GM23338 (cell line): Measurements from ENCODE around the gene ZNF142. TPM values are rescaled to one million over a fixed set of nuclear protein-coding genes. Genes with fewer than 3 reads are reported as not detected.
A peak's percentile ranks its signal among the peaks of the same experiment; 100 is the strongest.

Experiments
- ATAC-seq: fragments of 200-7000 bp; cut with Tn5 transposase; 3 replicates; pipeline ENCODE4 v1.9.1; 2020
- DNase-seq: peaks from one replicate; pipeline ENCODE4 v3.0.0-alpha.2; 2015; ENCODE audit warnings: low spot score
- H2AFZ ChIP-seq: fragments of 200-600 bp; sonication (generic); 2 replicates; pipeline ENCODE4 v1.8.0; 2016; ENCODE audit warnings: antibody characterized with exemption, mild to moderate bottlenecking, moderate library complexity
- H3F3A ChIP-seq: fragments of 200-600 bp; sonication (generic); replicated peaks from 2 replicates; pipeline ENCODE4 v1.8.0; 2017; ENCODE audit warnings: antibody characterized with exemption, mixed run types, low read depth
- H3K27ac ChIP-seq: fragments of 200-600 bp; sonication (generic); 2 replicates; pipeline ENCODE4 v1.6.1; 2016; ENCODE audit warnings: low read depth
- H3K27me3 ChIP-seq: fragments of 200-600 bp; sonication (generic); 2 replicates; pipeline ENCODE4 v1.8.0; 2016; ENCODE audit warnings: mild to moderate bottlenecking, mixed run types, moderate library complexity; ENCODE audit not compliant: insufficient read depth
- H3K36me3 ChIP-seq: fragments of 200-600 bp; sonication (generic); 2 replicates; pipeline ENCODE4 v1.8.0; 2016; ENCODE audit warnings: mild to moderate bottlenecking; ENCODE audit not compliant: insufficient read depth
- H3K4me1 ChIP-seq: fragments of 200-600 bp; sonication (generic); 2 replicates; pipeline ENCODE4 v1.8.0; 2016; ENCODE audit warnings: mild to moderate bottlenecking, moderate library complexity; ENCODE audit not compliant: insufficient read depth
- H3K4me2 ChIP-seq: fragments of 200-600 bp; sonication (generic); 2 replicates; pipeline ENCODE4 v1.7.1; 2017; ENCODE audit warnings: mixed run types
- H3K4me3 ChIP-seq: fragments of 200-600 bp; sonication (generic); 2 replicates; pipeline ENCODE4 v1.6.1; 2016; ENCODE audit warnings: mixed run types
- H3K79me2 ChIP-seq: fragments of 200-600 bp; sonication (generic); replicated peaks from 2 replicates; pipeline ENCODE4 v1.8.0; 2017; ENCODE audit warnings: mild to moderate bottlenecking; ENCODE audit not compliant: insufficient read depth
- H3K9me2 ChIP-seq: fragments of 200-600 bp; sonication (generic); 2 replicates; pipeline ENCODE4 v1.8.0; 2017; ENCODE audit not compliant: insufficient read depth
- H4K20me1 ChIP-seq: fragments of 200-600 bp; sonication (generic); replicated peaks from 2 replicates; pipeline ENCODE4 v1.8.0; 2017; ENCODE audit warnings: mild to moderate bottlenecking; ENCODE audit not compliant: insufficient read depth
- H3K27ac Mint-ChIP-seq: 2 replicates; pipeline ENCODE4 v1.8.0; 2020; ENCODE audit warnings: inconsistent platforms, mild to moderate bottlenecking, moderate library complexity, mixed read lengths
- H3K27me3 Mint-ChIP-seq: 3 replicates; pipeline ENCODE4 v1.8.0; 2022; ENCODE audit warnings: low read depth, mild to moderate bottlenecking, moderate library complexity, mixed read lengths, inconsistent platforms; ENCODE audit not compliant: insufficient read depth, poor library complexity
- H3K36me3 Mint-ChIP-seq: 3 replicates; pipeline ENCODE4 v1.8.0; 2021; ENCODE audit warnings: low read depth, mild to moderate bottlenecking, inconsistent platforms, moderate library complexity, mixed read lengths
- H3K4me1 Mint-ChIP-seq: 3 replicates; pipeline ENCODE4 v1.8.0; 2020; ENCODE audit warnings: mild to moderate bottlenecking, inconsistent platforms, mixed read lengths
- H3K4me3 Mint-ChIP-seq: 3 replicates; pipeline ENCODE4 v1.8.0; 2021; ENCODE audit warnings: moderate library complexity, mild to moderate bottlenecking, inconsistent platforms, mixed read lengths
- H3K9me3 Mint-ChIP-seq: 3 replicates; pipeline ENCODE4 v1.8.0; 2020; ENCODE audit warnings: moderate library complexity, mild to moderate bottlenecking, inconsistent platforms, mixed read lengths
- EZH2 ChIP-seq: fragments of 200-600 bp; sonication (generic); IDR thresholded peaks from one replicate; pipeline ENCODE4 v1.8.0; 2017; ENCODE audit warnings: antibody characterized with exemption, mild to moderate bottlenecking, low read depth; ENCODE audit not compliant: unreplicated experiment
- EZH2phosphoT487 ChIP-seq: fragments of 200-600 bp; sonication (generic); IDR thresholded peaks from one replicate; pipeline ENCODE4 v1.8.1; 2018; ENCODE audit warnings: antibody characterized with exemption; ENCODE audit not compliant: unreplicated experiment
- NANOG ChIP-seq: IDR thresholded peaks from 2 replicates; pipeline ENCODE4 v1.6.1; 2016; ENCODE audit warnings: antibody characterized with exemption, borderline replicate concordance
- POLR2AphosphoS5 ChIP-seq: IDR thresholded peaks from 2 replicates; pipeline ENCODE4 v1.6.1; 2016; ENCODE audit warnings: antibody characterized with exemption, low read depth
- STAT1 ChIP-seq: IDR thresholded peaks from one replicate; pipeline ENCODE4 v1.6.1; 2016; ENCODE audit warnings: antibody characterized with exemption; ENCODE audit not compliant: unreplicated experiment
- ZNF331 ChIP-seq: fragments of 250-450 bp; sonication (Bioruptor Pico); IDR thresholded peaks from 2 replicates; pipeline ENCODE4 v1.5.0; 2020; ENCODE audit warnings: low read depth, mild to moderate bottlenecking, moderate library complexity
- polyA plus RNA-seq: library from polyadenylated mRNA; unstranded; fragments of >200 nt; fragmentation: Nextera tagmentation; extraction: Ambion mirVana; gene quantifications from 2 replicates; pipeline ENCODE4 v1.2.1, GENCODE V29; 2016
- total RNA-seq: library from RNA; depleted of rRNA; stranded (reverse); fragments of >200 nt; shearing (Covaris generic); gene quantifications from 2 replicates; pipeline ENCODE4 v1.2.3, GENCODE V29; 2014
- TF ChIP-seq, protein P1 (sequence below): fragments of 250-450 bp; sonication (Bioruptor Pico); IDR thresholded peaks from 2 replicates; pipeline ENCODE4 v1.5.0; 2020; ENCODE audit warnings: mild to moderate bottlenecking, moderate library complexity
- TF ChIP-seq, protein P2 (sequence below), 2 experiments: fragments of 200-600 bp in 1 of 2; sonication (generic) in 1 of 2; conservative IDR thresholded peaks; 2 replicates each; pipeline versions ENCODE4 v1.5.1 to v1.6.1; 2016 to 2017; ENCODE audit warnings: antibody characterized with exemption in 2 of 2, low read depth in 2 of 2, mild to moderate bottlenecking in 2 of 2, moderate library complexity in 1 of 2

Gene ZNF142
- total and polyA plus RNA-seq, 2 experiments from 2014 or later: 14.9 to 32.8 TPM

DNA sequence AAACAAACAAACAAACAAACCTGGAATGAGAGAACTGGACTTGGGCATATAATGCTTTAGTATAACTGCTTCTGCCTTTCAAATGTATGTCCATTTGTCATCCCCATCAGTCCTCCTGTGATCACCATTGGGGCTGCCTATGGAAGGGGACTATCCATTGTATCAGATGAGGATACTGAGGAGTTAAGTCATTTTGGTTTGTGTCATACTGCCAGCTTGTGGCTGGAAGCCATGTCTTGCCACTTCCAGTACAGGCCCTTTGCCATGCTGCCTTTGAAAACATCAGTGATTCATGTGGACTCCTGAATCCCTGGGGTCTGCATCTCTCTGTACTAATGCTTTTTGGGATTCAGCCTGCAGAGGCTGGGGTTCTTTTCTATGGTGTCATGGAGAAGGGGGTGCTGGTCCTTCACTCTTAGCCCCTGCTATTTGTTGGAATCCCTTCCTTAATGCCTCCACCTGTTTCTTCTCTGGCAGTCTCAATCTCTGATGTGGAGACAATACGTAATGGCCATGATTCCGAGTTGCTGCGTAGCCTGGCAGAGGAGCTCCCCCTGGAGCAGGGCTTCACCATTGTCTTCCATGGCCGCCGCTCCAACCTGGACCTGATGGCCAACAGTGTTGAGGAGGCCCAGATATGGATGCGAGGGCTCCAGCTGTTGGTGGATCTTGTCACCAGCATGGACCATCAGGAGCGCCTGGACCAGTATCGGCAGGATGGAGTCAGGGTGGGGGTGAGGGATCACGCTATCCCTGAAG lies 41.1 kb downstream of the ZNF142 start:
- no peak overlapping the region for H3K4me3 Mint-ChIP-seq
- no peaks in the 10 kb centered on the region for H3K36me3 ChIP-seq
- peak; percentile 51 for ATAC-seq

DNA sequence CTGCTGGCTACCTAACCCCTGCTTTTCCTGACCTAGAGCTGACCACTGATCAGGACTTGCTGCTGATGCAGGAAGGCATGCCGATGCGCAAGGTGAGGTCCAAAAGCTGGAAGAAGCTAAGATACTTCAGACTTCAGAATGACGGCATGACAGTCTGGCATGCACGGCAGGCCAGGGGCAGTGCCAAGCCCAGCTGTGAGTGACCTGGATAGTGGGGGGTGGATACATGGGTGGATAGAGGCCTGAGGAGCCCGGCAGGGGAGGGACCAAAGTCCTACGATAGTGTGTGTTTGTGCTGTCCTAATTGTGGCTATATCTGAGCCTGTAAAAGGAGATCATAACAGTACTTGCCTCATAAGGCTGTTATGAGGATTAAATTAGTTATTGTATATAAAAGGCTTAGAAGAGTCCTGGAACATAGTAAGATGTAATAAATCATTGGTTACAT lies 43.5 kb downstream of the ZNF142 start:
- Mint-ChIP-seq H3K36me3 (no peaks in the 10 kb centered on the region), H3K9me3 (no peaks in the 10 kb centered on the region; the same call in 2 of the 3 replicates), H3K27ac (no peak overlapping the region), H3K4me3 (no peak overlapping the region), H3K4me1 (no peaks in the 10 kb centered on the region), H3K27me3 (peaks cover 3% of the 10 kb centered on the region)
- Histone ChIP-seq H3K4me1 (no peaks in the 10 kb centered on the region), H2AFZ (no peak overlapping the region), H3K27me3 (no peaks in the 10 kb centered on the region), H3K9me2 (no peaks in the 10 kb centered on the region), H3K4me3 (no peak overlapping the region), H3K4me2 (no peak overlapping the region), H3F3A (no peaks in the 10 kb centered on the region), H3K79me2 (no peaks in the 10 kb centered on the region), H3K36me3 (no peaks in the 10 kb centered on the region), H4K20me1 (no peaks in the 10 kb centered on the region), H3K27ac (no peak overlapping the region)
- DNase-seq: no peak
- no peak for ATAC-seq
- TF ChIP-seq NANOG (no peak), STAT1 (no peak), EZH2phosphoT487 (no peak), EZH2 (no peak), POLR2AphosphoS5 (no peak)
- TF ChIP-seq, protein P1, sequence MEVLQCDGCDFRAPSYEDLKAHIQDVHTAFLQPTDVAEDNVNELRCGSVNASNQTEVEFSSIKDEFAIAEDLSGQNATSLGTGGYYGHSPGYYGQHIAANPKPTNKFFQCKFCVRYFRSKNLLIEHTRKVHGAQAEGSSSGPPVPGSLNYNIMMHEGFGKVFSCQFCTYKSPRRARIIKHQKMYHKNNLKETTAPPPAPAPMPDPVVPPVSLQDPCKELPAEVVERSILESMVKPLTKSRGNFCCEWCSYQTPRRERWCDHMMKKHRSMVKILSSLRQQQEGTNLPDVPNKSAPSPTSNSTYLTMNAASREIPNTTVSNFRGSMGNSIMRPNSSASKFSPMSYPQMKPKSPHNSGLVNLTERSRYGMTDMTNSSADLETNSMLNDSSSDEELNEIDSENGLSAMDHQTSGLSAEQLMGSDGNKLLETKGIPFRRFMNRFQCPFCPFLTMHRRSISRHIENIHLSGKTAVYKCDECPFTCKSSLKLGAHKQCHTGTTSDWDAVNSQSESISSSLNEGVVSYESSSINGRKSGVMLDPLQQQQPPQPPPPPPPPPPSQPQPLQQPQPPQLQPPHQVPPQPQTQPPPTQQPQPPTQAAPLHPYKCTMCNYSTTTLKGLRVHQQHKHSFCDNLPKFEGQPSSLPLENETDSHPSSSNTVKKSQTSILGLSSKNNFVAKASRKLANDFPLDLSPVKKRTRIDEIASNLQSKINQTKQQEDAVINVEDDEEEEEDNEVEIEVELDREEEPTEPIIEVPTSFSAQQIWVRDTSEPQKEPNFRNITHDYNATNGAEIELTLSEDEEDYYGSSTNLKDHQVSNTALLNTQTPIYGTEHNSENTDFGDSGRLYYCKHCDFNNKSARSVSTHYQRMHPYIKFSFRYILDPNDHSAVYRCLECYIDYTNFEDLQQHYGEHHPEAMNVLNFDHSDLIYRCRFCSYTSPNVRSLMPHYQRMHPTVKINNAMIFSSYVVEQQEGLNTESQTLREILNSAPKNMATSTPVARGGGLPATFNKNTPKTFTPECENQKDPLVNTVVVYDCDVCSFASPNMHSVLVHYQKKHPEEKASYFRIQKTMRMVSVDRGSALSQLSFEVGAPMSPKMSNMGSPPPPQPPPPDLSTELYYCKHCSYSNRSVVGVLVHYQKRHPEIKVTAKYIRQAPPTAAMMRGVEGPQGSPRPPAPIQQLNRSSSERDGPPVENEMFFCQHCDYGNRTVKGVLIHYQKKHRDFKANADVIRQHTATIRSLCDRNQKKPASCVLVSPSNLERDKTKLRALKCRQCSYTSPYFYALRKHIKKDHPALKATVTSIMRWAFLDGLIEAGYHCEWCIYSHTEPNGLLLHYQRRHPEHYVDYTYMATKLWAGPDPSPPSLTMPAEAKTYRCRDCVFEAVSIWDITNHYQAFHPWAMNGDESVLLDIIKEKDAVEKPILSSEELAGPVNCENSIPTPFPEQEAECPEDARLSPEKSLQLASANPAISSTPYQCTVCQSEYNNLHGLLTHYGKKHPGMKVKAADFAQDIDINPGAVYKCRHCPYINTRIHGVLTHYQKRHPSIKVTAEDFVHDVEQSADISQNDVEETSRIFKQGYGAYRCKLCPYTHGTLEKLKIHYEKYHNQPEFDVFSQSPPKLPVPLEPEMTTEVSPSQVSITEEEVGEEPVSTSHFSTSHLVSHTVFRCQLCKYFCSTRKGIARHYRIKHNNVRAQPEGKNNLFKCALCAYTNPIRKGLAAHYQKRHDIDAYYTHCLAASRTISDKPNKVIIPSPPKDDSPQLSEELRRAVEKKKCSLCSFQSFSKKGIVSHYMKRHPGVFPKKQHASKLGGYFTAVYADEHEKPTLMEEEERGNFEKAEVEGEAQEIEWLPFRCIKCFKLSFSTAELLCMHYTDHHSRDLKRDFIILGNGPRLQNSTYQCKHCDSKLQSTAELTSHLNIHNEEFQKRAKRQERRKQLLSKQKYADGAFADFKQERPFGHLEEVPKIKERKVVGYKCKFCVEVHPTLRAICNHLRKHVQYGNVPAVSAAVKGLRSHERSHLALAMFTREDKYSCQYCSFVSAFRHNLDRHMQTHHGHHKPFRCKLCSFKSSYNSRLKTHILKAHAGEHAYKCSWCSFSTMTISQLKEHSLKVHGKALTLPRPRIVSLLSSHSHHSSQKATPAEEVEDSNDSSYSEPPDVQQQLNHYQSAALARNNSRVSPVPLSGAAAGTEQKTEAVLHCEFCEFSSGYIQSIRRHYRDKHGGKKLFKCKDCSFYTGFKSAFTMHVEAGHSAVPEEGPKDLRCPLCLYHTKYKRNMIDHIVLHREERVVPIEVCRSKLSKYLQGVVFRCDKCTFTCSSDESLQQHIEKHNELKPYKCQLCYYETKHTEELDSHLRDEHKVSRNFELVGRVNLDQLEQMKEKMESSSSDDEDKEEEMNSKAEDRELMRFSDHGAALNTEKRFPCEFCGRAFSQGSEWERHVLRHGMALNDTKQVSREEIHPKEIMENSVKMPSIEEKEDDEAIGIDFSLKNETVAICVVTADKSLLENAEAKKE (CRISPR knock-in tag): no peak
- TF ChIP-seq, protein P2, sequence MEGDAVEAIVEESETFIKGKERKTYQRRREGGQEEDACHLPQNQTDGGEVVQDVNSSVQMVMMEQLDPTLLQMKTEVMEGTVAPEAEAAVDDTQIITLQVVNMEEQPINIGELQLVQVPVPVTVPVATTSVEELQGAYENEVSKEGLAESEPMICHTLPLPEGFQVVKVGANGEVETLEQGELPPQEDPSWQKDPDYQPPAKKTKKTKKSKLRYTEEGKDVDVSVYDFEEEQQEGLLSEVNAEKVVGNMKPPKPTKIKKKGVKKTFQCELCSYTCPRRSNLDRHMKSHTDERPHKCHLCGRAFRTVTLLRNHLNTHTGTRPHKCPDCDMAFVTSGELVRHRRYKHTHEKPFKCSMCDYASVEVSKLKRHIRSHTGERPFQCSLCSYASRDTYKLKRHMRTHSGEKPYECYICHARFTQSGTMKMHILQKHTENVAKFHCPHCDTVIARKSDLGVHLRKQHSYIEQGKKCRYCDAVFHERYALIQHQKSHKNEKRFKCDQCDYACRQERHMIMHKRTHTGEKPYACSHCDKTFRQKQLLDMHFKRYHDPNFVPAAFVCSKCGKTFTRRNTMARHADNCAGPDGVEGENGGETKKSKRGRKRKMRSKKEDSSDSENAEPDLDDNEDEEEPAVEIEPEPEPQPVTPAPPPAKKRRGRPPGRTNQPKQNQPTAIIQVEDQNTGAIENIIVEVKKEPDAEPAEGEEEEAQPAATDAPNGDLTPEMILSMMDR (conservative IDR thresholded peaks at IDR 0.05; ENCODE audit: low read depth in 2 of 2): no peak

More for the DNA sequence above, 41.1 kb downstream of the ZNF142 start:
- no peaks in the 10 kb centered on the region for H4K20me1 ChIP-seq
- H2AFZ ChIP-seq: peak overlapping the region; percentile 14; the same call in 1 of the 2 replicates
- H3K4me1 ChIP-seq: no peaks in the 10 kb centered on the region
- H3K79me2 ChIP-seq: no peaks in the 10 kb centered on the region
- H3K9me2 ChIP-seq: no peaks in the 10 kb centered on the region
- no peaks in the 10 kb centered on the region for H3K27me3 ChIP-seq
- no peak overlapping the region for H3K4me2 ChIP-seq
- H3K4me3 ChIP-seq: no peak overlapping the region
- H3K27ac ChIP-seq: no peak overlapping the region
- H3F3A ChIP-seq: no peaks in the 10 kb centered on the region
- Mint-ChIP-seq H3K27ac (no peak overlapping the region), H3K36me3 (no peaks in the 10 kb centered on the region), H3K27me3 (no peaks in the 10 kb centered on the region), H3K4me1 (peaks cover 2% of the 10 kb centered on the region; the same call in 1 of the 3 replicates), H3K9me3 (no peaks in the 10 kb centered on the region; the same call in 2 of the 3 replicates)
- DNase-seq: peak; percentile 17
- TF ChIP-seq ZNF331 (CRISPR knock-in tag) (no peak), EZH2 (no peak), POLR2AphosphoS5 (no peak), EZH2phosphoT487 (no peak), NANOG (no peak)
- TF ChIP-seq, protein P2 (conservative IDR thresholded peaks at IDR 0.05; ENCODE audit: low read depth in 2 of 2): peak in 1 of 2 experiments; percentile 53; a peak in 2 of 4 replicates
